Measurements from ENCODE around the gene DNHD1. TPM values are rescaled to one million over a fixed set of nuclear protein-coding genes. Genes with fewer than 3 reads are reported as not detected.

The DNHD1 gene
- total RNA-seq, 1 donor from 2014 or later: 5.0 TPM

- H3K27me3 ChIP-seq: no peaks in the 10 kb centered on the region
- no peak overlapping the region for H3K4me3 Mint-ChIP-seq
- no peak overlapping the region for H2AFZ ChIP-seq (replicated peaks)
- peaks cover 10% of the 10 kb centered on the region for H3F3A ChIP-seq (ENCODE audit: low read depth)
- H3K9me3 ChIP-seq (ENCODE audit: low read depth): no peaks in the 10 kb centered on the region
- no peaks in the 10 kb centered on the region for H3K36me3 ChIP-seq
- peaks cover 9% of the 10 kb centered on the region for H3K4me1 ChIP-seq
- DNase-seq (ENCODE audit: low spot score): no peak
- H3K27ac ChIP-seq: peak overlapping the region; percentile 46
- H3K4me3 ChIP-seq: no peak overlapping the region
- H3K36me3 Mint-ChIP-seq: peaks cover 18% of the 10 kb centered on the region
- H3K27ac Mint-ChIP-seq: no peak overlapping the region
- H3K9me3 Mint-ChIP-seq: no peaks in the 10 kb centered on the region
- TF ChIP-seq EZH2 (IDR thresholded peaks at IDR 0.05): no peak
- no peak for TF ChIP-seq EZH2phosphoT487 (IDR thresholded peaks at IDR 0.05)
- TF ChIP-seq CTCF (IDR thresholded peaks at IDR 0.05): no peak
- no peaks in the 10 kb centered on the region for H3K79me2 ChIP-seq (ENCODE audit: low read depth)
- H3K9ac ChIP-seq: no peak overlapping the region
- peaks cover 10% of the 10 kb centered on the region for H3K4me1 Mint-ChIP-seq
- H3K4me2 ChIP-seq: peak overlapping the region; percentile 54
- H4K20me1 ChIP-seq (ENCODE audit: low read depth): no peaks in the 10 kb centered on the region
- no peaks in the 10 kb centered on the region for H3K27me3 Mint-ChIP-seq (ENCODE audit: insufficient read depth, low read depth)
Observed at GRCh38 chr11:6596239-6596877, 99.3 kb downstream of the DNHD1 start.

- Histone ChIP-seq H2AFZ (replicated peaks) (no peak overlapping the region), H3K27me3 (no peaks in the 10 kb centered on the region), H3K79me2 (ENCODE audit: low read depth) (peaks cover 20% of the 10 kb centered on the region), H3K4me3 (no peak overlapping the region), H3K36me3 (no peaks in the 10 kb centered on the region), H3K4me1 (peaks cover 14% of the 10 kb centered on the region), H3K27ac (no peak overlapping the region), H4K20me1 (ENCODE audit: low read depth) (no peaks in the 10 kb centered on the region), H3K4me2 (no peak overlapping the region), H3K9ac (no peak overlapping the region), H3K9me3 (ENCODE audit: low read depth) (no peaks in the 10 kb centered on the region), H3F3A (ENCODE audit: low read depth) (peaks cover 10% of the 10 kb centered on the region)
- H3K36me3 Mint-ChIP-seq: peaks cover 21% of the 10 kb centered on the region
- no peaks in the 10 kb centered on the region for H3K27me3 Mint-ChIP-seq (ENCODE audit: insufficient read depth, low read depth)
- H3K27ac Mint-ChIP-seq: no peak overlapping the region
- DNase-seq (ENCODE audit: low spot score): no peak
- peaks cover 9% of the 10 kb centered on the region for H3K4me1 Mint-ChIP-seq
- H3K9me3 Mint-ChIP-seq: no peaks in the 10 kb centered on the region
- H3K4me3 Mint-ChIP-seq: no peak overlapping the region
- no peak for TF ChIP-seq CTCF (IDR thresholded peaks at IDR 0.05)
- TF ChIP-seq EZH2 (IDR thresholded peaks at IDR 0.05): no peak
- TF ChIP-seq EZH2phosphoT487 (IDR thresholded peaks at IDR 0.05): no peak
Observed at GRCh38 chr11:6598555-6598954, 101.5 kb downstream of the DNHD1 start.

- H3K4me3 Mint-ChIP-seq: no peak overlapping the region
- Histone ChIP-seq H3K9ac (no peak overlapping the region), H3F3A (ENCODE audit: low read depth) (peaks cover 18% of the 10 kb centered on the region), H3K4me3 (no peak overlapping the region), H3K4me2 (no peak overlapping the region), H2AFZ (replicated peaks) (no peak overlapping the region), H4K20me1 (ENCODE audit: low read depth) (no peaks in the 10 kb centered on the region), H3K79me2 (ENCODE audit: low read depth) (peaks cover 28% of the 10 kb centered on the region), H3K9me3 (ENCODE audit: low read depth) (no peaks in the 10 kb centered on the region), H3K36me3 (no peaks in the 10 kb centered on the region), H3K27ac (no peak overlapping the region), H3K27me3 (no peaks in the 10 kb centered on the region), H3K4me1 (peaks cover 14% of the 10 kb centered on the region)
- no peak overlapping the region for H3K27ac Mint-ChIP-seq
- TF ChIP-seq EZH2 (IDR thresholded peaks at IDR 0.05): no peak
- TF ChIP-seq EZH2phosphoT487 (IDR thresholded peaks at IDR 0.05): no peak
- TF ChIP-seq CTCF (IDR thresholded peaks at IDR 0.05): no peak
- no peaks in the 10 kb centered on the region for H3K9me3 Mint-ChIP-seq
- no peak for DNase-seq (ENCODE audit: low spot score)
- H3K27me3 Mint-ChIP-seq (ENCODE audit: insufficient read depth, low read depth): no peaks in the 10 kb centered on the region
- H3K36me3 Mint-ChIP-seq: peaks cover 17% of the 10 kb centered on the region
- H3K4me1 Mint-ChIP-seq: peaks cover 9% of the 10 kb centered on the region
Observed at GRCh38 chr11:6599449-6599848, 102.4 kb downstream of the DNHD1 start.

Data from neural progenitor cell (in vitro differentiated cells).